HCT116 (cell line): Measurements from ENCODE around the gene COMMD6. TPM values are rescaled to one million over a fixed set of nuclear protein-coding genes. Genes with fewer than 3 reads are reported as not detected.

Experiments used
- ATAC-seq: fragments of 200-7000 bp; cut with Tn5 transposase; 2 replicates; pipeline ENCODE4 v1.9.1; 2020; ENCODE audit warnings: mild to moderate bottlenecking, moderate library complexity
- BruUV-seq: library from RNA; stranded (reverse); fragments of 400-500 nt; replicated peaks from 2 replicates; lab custom pipeline; 2021; lab: Mats Ljungman, UMichigan
- CTCF ChIA-PET: fragments of 300-600 bp; sonication (Branson Sonifier 250); formaldehyde crosslinking; loops from one replicate; lab custom pipeline; 2021; ENCODE audit warnings: antibody characterized with exemption; lab: Charles Lee
- POLR2A ChIA-PET: fragments of 300-600, 350-600 bp; sonication (Branson Sonifier 250); formaldehyde crosslinking; loops from one replicate; lab custom pipeline; 2021; ENCODE audit warnings: antibody characterized with exemption; lab: Charles Lee
- RAD21 ChIA-PET, 2 experiments: fragments of 300-600 bp; sonication (Branson Sonifier 250); formaldehyde crosslinking; loops; one replicate each; lab custom pipeline; 2023; ENCODE audit warnings: low total read pairs in 2 of 2; ENCODE audit not compliant: uncharacterized antibody in 2 of 2, unreplicated experiment in 2 of 2, low non-redundant PET in 1 of 2; lab: Charles Lee
- DNase-seq: peaks from one replicate; pipeline ENCODE4 v3.0.0-alpha.2; 2010; ENCODE audit warnings: low read depth, low spot score
- H2AFZ ChIP-seq: fragments of 200-600 bp; shearing (Covaris generic), sonication (generic); 2 replicates; pipeline ENCODE4 v1.6.1; 2017; ENCODE audit warnings: low read depth, mixed run types, mixed read lengths, antibody characterized with exemption, low read length; ENCODE audit not compliant: poor library complexity, severe bottlenecking
- H3K27ac ChIP-seq: 2 replicates; pipeline ENCODE4 v1.5.1; 2012; ENCODE audit warnings: low read depth, low read length
- H3K27me3 ChIP-seq: fragments of 200-600 bp; sonication (generic); 2 replicates; pipeline ENCODE4 v1.6.1; 2016; ENCODE audit warnings: mixed run types, low read length, mixed read lengths; ENCODE audit not compliant: insufficient read depth
- H3K36me3 ChIP-seq, 2 experiments: fragments of 200-500 bp in 1 of 2; fragments of 200-600 bp in 1 of 2; sonication (Bioruptor generic) in 1 of 2; sonication (generic) in 1 of 2; 2 replicates each; pipeline versions ENCODE4 v1.5.1 to v1.6.1; 2014 to 2016; ENCODE audit warnings: low read length in 2 of 2, inconsistent platforms in 1 of 2, mixed read lengths in 1 of 2, mixed run types in 1 of 2; ENCODE audit not compliant: insufficient read depth in 2 of 2, control insufficient read depth in 1 of 2
- H3K4me1 ChIP-seq, 2 experiments: fragments of 200-600 bp in 1 of 2; sonication (generic) in 1 of 2; 2 replicates each; pipeline versions ENCODE4 v1.5.1 to v1.6.1; 2012 to 2017; ENCODE audit warnings: low read length in 2 of 2, inconsistent platforms in 1 of 2, mild to moderate bottlenecking in 1 of 2, mixed read lengths in 1 of 2, mixed run types in 1 of 2, moderate library complexity in 1 of 2; ENCODE audit not compliant: insufficient read depth in 2 of 2, control insufficient read depth in 1 of 2
- H3K4me2 ChIP-seq: fragments of 200-600 bp; sonication (generic); 2 replicates; pipeline ENCODE4 v1.6.1; 2017; ENCODE audit warnings: mixed run types, low read length, mixed read lengths
- H3K4me3 ChIP-seq, 2 experiments: fragments of 200-600 bp in 1 of 2; sonication (generic) in 1 of 2; replicated peaks in 1 of 2; 2 replicates each; pipeline ENCODE4 v1.5.1; 2011 to 2016; ENCODE audit warnings: low read length in 2 of 2, control low read depth in 1 of 2, low read depth in 1 of 2, mild to moderate bottlenecking in 1 of 2, mixed read lengths in 1 of 2, mixed run types in 1 of 2
- H3K79me2 ChIP-seq: fragments of 200-600 bp; sonication (generic); 2 replicates; pipeline ENCODE4 v1.6.1; 2017; ENCODE audit warnings: mild to moderate bottlenecking, mixed run types, low read length, moderate library complexity, mixed read lengths; ENCODE audit not compliant: insufficient read depth
- H3K9ac ChIP-seq: fragments of 200-600 bp; sonication (generic); 2 replicates; pipeline ENCODE4 v1.6.1; 2016; ENCODE audit warnings: low read length, mixed read lengths
- H3K9me2 ChIP-seq: fragments of 200-600 bp; sonication (generic), shearing (Covaris generic); 2 replicates; pipeline ENCODE4 v1.6.1; 2017; ENCODE audit warnings: mixed run types, mild to moderate bottlenecking, moderate library complexity; ENCODE audit not compliant: insufficient read depth
- H3K9me3 ChIP-seq, 2 experiments: fragments of 200-500 bp in 1 of 2; fragments of 200-600 bp in 1 of 2; sonication (Bioruptor generic) in 1 of 2; sonication (generic) in 1 of 2; 2 replicates each; pipeline ENCODE4 v1.6.1; 2014 to 2017; ENCODE audit warnings: low read length in 2 of 2, mixed read lengths in 2 of 2, inconsistent platforms in 1 of 2, low read depth in 1 of 2, mild to moderate bottlenecking in 1 of 2, mixed run types in 1 of 2, moderate library complexity in 1 of 2; ENCODE audit not compliant: control insufficient read depth in 1 of 2, insufficient read depth in 1 of 2
- H4K20me1 ChIP-seq: fragments of 200-600 bp; sonication (generic), shearing (Covaris generic); 2 replicates; pipeline ENCODE4 v1.6.1; 2017; ENCODE audit warnings: mixed run types, mild to moderate bottlenecking, moderate library complexity; ENCODE audit not compliant: insufficient read depth
- ATF3 ChIP-seq: IDR thresholded peaks from 2 replicates; pipeline ENCODE4 v1.6.1; 2012
- CBX3 ChIP-seq: IDR thresholded peaks from 2 replicates; pipeline ENCODE4 v1.6.1; 2012; ENCODE audit warnings: low read depth
- CEBPB ChIP-seq: IDR thresholded peaks from 2 replicates; pipeline ENCODE4 v1.6.1; 2012; ENCODE audit warnings: low read depth
- CTCF ChIP-seq, 3 experiments: fragments of 200-600 bp in 1 of 3; sonication (generic) in 1 of 3; IDR thresholded peaks in 2 of 3; conservative IDR thresholded peaks in 1 of 3; 2 replicates each; pipeline ENCODE4 v1.5.1; 2012 to 2017; ENCODE audit warnings: low read depth in 2 of 3, low read length in 2 of 3, antibody characterized with exemption in 1 of 3, borderline replicate concordance in 1 of 3, control low read depth in 1 of 3, mild to moderate bottlenecking in 1 of 3, mixed read lengths in 1 of 3, mixed run types in 1 of 3, moderate library complexity in 1 of 3; ENCODE audit not compliant: insufficient read depth in 1 of 3
- EGR1 ChIP-seq: IDR thresholded peaks from 2 replicates; pipeline ENCODE4 v1.6.1; 2012; ENCODE audit warnings: low read depth
- ELF1 ChIP-seq: IDR thresholded peaks from 2 replicates; pipeline ENCODE4 v1.6.1; 2012; ENCODE audit warnings: low read depth, borderline replicate concordance
- EZH2 ChIP-seq: fragments of 200-600 bp; sonication (generic); IDR thresholded peaks from 2 replicates; pipeline ENCODE4 v1.6.1; 2017; ENCODE audit warnings: antibody characterized with exemption, mixed run types
- EZH2phosphoT487 ChIP-seq: fragments of 200-600 bp; IDR thresholded peaks from 2 replicates; pipeline ENCODE4 v1.6.1; 2018; ENCODE audit warnings: antibody characterized with exemption, borderline replicate concordance
- JUND ChIP-seq: IDR thresholded peaks from 2 replicates; pipeline ENCODE4 v1.6.1; 2012
- MAX ChIP-seq: IDR thresholded peaks from 2 replicates; pipeline ENCODE4 v1.6.1; 2012
- POLR2A ChIP-seq: IDR thresholded peaks from 2 replicates; pipeline ENCODE4 v1.7.0; 2011; ENCODE audit warnings: borderline replicate concordance; ENCODE audit not compliant: insufficient read depth, insufficient read length; ENCODE audit errors: extremely low read depth
- POLR2AphosphoS5 ChIP-seq: IDR thresholded peaks from 2 replicates; pipeline ENCODE4 v1.6.1; 2011; ENCODE audit warnings: mild to moderate bottlenecking, low read depth, low read length, moderate library complexity
- RAD21 ChIP-seq: IDR thresholded peaks from 2 replicates; pipeline ENCODE4 v1.6.1; 2012; ENCODE audit warnings: low read depth, mild to moderate bottlenecking
- REST ChIP-seq: IDR thresholded peaks from 2 replicates; pipeline ENCODE4 v1.6.1; 2012; ENCODE audit warnings: low read depth
- SIN3A ChIP-seq: IDR thresholded peaks from 2 replicates; pipeline ENCODE4 v1.6.1; 2012; ENCODE audit warnings: low read depth
- SP1 ChIP-seq: IDR thresholded peaks from 2 replicates; pipeline ENCODE4 v1.6.1; 2012; ENCODE audit warnings: low read depth
- YY1 ChIP-seq: IDR thresholded peaks from 2 replicates; pipeline ENCODE4 v1.6.1; 2011; ENCODE audit warnings: low read length, low read depth, moderate library complexity, mild to moderate bottlenecking; ENCODE audit not compliant: insufficient replicate concordance; ENCODE audit errors: extremely low read depth
- intact Hi-C: fragments of 100-400 bp; cut with micrococcal nuclease; formaldehyde crosslinking; loops from 2 replicates; pipeline ENCODE4 v1.10.0; 2022
- total RNA-seq: library from RNA; stranded (reverse); gene quantifications from one replicate; pipeline ENCODE4 v1.2.1, GENCODE V29; 2021; ENCODE audit not compliant: unreplicated experiment

The COMMD6 gene
- total RNA-seq, 1 experiment from 2014 or later: 108 TPM

GRCh38 chr13:75491376-75491775 is 46.3 kb downstream of the COMMD6 start:
- no peak overlapping the region for H3K4me3 ChIP-seq
- no peak overlapping the region for H3K9ac ChIP-seq
- H3K9me3 ChIP-seq: no peaks in the 10 kb centered on the region
- BruUV-seq: no TSS peak
- no peaks in the 10 kb centered on the region for H3K9me2 ChIP-seq
- no peak overlapping the region for H3K4me2 ChIP-seq
- ATAC-seq: no peak
- H3K27ac ChIP-seq: no peak overlapping the region
- no peak for TF ChIP-seq ELF1
- TF ChIP-seq REST: no peak
- no peak for TF ChIP-seq CTCF (IDR thresholded peaks at IDR 0.05 in 2 of 3, conservative IDR thresholded peaks at IDR 0.05 in 1 of 3; ENCODE audit: borderline replicate concordance in 1 of 3, insufficient read depth in 1 of 3, low read depth in 2 of 3, low read length in 2 of 3)
- TF ChIP-seq CEBPB: no peak
- TF ChIP-seq CBX3: no peak
- TF ChIP-seq SP1: no peak
- no peak for TF ChIP-seq ATF3
- TF ChIP-seq JUND: no peak
- TF ChIP-seq EZH2phosphoT487: no peak
- TF ChIP-seq MAX: no peak
- TF ChIP-seq SIN3A: no peak
- TF ChIP-seq POLR2AphosphoS5: no peak
- no peak for TF ChIP-seq POLR2A
- TF ChIP-seq YY1: no peak
- no peak for TF ChIP-seq RAD21
- no peak for TF ChIP-seq EZH2
- TF ChIP-seq EGR1: no peak
- TF ChIP-seq, all 23 proteins: peak for 0
- ChIA-PET POLR2A (no interaction called here), RAD21 (interaction anchor here in 1 of 2 experiments (0.5 kb wide), 1 partner anchor 107 kb away, joined by 4 read pairs; no protein-coding TSS in a partner anchor), CTCF (interaction anchor here (2.3 kb wide), 1 partner anchor 9 kb away, joined by 10 read pairs; the partner anchor contains the start of gene TBC1D4)
- no peak overlapping the region for H2AFZ ChIP-seq
- DNase-seq: no peak
- no peaks in the 10 kb centered on the region for H3K27me3 ChIP-seq
- H3K79me2 ChIP-seq: no peaks in the 10 kb centered on the region
- intact Hi-C loops: no loop called here
- no peaks in the 10 kb centered on the region for H3K36me3 ChIP-seq
- H4K20me1 ChIP-seq: no peaks in the 10 kb centered on the region
- H3K4me1 ChIP-seq: peaks cover 1 to 6% of the 10 kb centered on the region in 2 experiments; a peak in 2 of 4 replicates
